Left colon (tissue), 2 donors: Measurements from ENCODE around the gene GPR132. TPM values are rescaled to one million over a fixed set of nuclear protein-coding genes. Genes with fewer than 3 reads are reported as not detected.
A peak's percentile ranks its signal among the peaks of the same experiment; 100 is the strongest.

Experiments used
- ATAC-seq: fragments of 200-7000 bp; cut with Tn5 transposase; one replicate; pipeline ENCODE4 v1.9.1; 2020; ENCODE audit warnings: mild to moderate bottlenecking, moderate library complexity
- DNase-seq, 2 donors: peaks; one replicate each; pipeline ENCODE4 v3.0.0-alpha.2; 2020
- intact Hi-C, 2 donors: fragments of 100-400 bp; cut with DNase I in 1 of 2; cut with micrococcal nuclease in 1 of 2; formaldehyde crosslinking; loops; one replicate each; pipeline versions ENCODE4 v1.11.2 to v1.14.0; 2022; cut with DNase I, micrococcal nuclease
- total RNA-seq, 2 donors: library from RNA; stranded (reverse); fragmentation: NEBNext Ultra II Directional; extraction: Animal tissue kit (Norgen Biotek cat#: 25700); gene quantifications; one replicate each; pipeline ENCODE4 v1.2.1, GENCODE V29; 2021
- donor health status: DM: no; HTN: no; CAD: no.
- donor health status: DM: yes; HTN: yes; CAD: no.

The GPR132 gene
- total RNA-seq, 2 donors from 2014 or later: 0.73 to 3.4 TPM

DNA sequence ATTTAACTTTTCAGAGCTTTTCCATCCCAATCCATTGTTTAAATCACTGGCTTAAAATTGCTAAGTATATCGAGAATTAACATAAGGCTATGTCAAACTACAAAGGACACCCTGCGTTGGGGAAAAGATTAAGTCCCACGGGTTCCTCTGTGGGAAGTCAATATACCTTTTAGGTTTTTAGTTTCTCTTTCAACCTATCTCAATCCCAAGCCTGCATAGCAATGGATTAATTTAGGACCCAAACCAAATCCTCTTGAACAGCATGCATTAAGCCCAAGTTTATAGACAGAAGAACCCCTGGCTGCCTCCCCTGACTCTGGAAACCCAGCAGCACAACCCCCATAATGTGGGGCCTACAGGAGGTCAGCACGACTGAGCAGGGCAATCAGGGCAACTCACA lies 50.6 kb downstream of the GPR132 start:
- intact Hi-C loops: no loop called here
- no peak for ATAC-seq
- no peak for DNase-seq

DNA sequence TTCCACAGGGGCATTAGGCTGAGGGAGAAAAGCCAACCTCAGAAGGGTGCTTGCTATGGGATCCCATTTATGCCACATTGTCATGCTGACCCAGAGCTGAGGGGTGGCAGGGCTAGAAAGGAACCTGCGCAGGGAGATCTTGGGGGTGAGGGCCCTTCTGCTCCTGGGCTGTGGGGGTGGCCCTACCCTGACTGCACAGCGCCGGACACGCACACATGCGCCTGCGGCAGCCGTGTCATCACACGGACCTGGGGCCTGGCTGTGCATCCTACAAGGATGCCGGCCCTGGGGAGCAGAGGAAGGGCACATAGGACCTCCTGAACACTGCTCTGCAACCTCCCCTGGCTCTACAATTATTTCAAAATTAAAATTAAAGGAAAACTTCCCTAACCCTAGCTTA lies 51.2 kb downstream of the GPR132 start:
- DNase-seq: no peak
- no peak for ATAC-seq
- intact Hi-C loops: no loop called here

DNA sequence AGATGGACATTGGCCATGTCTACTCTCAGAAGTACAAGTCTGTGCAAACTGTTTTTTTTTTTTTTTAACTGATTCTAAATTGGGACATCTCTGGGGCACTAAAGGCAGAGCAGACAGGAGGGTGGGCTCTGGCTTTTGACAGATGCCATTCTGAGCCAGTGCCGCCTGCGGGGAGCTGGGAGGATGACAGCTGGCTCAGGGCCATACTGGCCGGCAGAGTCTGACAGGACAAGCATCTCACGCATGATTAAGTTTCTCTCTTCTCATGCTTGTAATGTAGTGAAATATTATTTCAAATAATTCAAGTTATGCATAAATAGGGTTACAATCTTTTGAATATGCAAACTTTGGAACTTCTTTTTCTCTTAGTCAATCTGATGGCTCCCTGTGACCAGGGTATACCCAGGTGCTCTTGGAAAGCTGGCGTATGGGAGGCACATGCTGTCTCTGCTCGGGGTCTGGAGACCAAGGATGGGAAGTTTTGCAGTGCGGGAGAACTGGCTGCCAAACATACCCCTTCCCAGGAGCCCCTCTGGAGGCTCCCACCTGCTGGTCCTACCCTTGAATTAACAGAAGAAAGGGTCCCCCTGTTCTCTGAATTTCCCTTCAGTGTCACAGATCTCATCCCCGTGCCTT lies 52.0 kb downstream of the GPR132 start:
- no peak for ATAC-seq
- no peak for DNase-seq
- intact Hi-C loops: no loop called here

DNA sequence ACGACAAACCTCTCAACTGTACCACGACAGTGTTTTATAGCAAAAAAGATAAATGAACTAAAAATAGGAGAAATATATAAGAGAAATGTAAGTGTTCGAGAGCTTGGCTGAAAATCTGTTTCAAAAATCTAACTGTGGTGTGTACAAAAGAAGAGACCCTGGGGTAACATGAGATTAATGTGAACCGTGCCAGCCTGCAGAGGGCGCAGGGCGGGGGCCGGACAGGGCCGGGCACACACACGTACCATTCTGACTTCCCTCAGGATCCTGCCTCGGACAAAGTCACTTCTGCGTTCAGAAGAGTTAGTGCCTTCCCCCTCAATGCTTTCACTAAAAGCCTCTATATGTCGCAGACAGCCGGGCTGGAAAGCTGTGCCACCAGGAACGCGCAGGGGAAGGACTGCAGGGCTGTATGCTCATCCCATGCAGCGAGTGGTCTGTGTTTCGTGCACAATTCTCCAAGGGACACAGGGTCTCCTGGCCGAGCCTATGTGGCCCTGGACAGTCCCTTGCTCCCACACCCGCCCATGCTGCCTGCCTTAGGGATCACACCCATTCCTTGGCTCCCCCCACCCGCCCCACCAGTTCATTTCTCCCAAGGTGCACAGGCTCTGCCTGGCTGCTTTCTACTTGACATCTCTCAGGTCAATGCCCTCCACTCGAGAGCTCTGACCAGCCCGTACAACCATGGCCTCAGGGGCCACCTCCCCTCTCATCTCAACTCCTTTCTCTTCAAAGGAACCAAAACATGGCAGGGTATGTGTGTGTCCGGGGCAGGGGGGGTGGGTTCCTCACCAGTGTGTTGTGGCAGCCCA lies 52.9 kb downstream of the GPR132 start:
- DNase-seq (peak in 1 of 2 donors; percentile 53), ATAC-seq (peak; percentile 71)
- intact Hi-C loops: no loop called here

DNA sequence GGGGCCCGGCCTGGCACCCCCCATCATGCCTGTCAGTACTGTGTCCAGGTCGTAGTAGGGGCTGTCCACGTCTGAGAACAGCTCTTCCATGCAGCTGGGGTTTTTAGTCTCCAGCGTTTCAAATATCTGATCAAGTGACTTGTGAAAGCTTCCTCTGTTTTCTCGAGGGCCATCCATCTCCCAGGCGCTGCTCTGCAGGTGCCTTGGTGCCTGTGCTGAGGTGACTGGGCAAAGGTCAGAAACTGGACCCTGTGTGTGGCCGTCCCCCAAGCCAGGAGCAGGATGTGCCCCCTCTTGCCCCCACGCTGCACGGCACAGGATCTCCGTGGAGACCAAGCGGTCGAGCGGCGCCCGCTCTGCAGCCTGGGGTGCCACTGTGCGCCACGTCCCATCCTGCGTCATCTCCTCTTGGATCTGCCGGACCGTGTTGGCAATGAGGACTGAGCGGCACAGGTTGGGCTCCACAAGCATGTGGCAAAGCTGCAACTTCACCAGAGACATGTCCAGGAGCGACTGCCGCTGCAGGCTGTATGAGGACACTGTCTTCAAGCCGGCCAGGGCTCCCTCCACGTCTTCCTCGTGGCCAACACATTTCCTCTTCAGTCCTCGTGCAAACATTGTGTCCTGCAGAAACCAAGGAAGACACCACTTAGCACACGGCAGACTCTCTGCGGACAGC lies 53.8 kb downstream of the GPR132 start:
- intact Hi-C loops: no loop called here
- no peak for DNase-seq

DNA sequence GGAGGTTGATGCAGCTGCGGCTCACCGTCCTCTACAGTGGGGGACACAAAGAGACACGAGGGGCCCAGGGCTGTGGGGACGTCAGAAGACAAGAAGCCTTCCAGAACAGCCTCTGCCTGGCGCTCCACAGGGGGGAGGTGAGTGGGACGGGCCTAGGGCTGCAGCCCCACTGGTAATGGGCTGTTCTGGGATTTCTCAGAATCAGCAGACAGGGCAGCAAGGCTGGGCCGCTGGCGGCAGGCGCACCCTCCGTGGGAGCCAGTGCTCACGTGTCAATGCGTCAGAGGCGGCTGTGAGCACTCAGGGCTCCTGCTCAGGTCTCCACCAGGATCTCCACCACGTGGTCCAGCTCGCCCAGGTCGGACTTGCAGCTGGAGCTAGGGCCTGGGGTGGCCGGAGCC lies 54.3 kb downstream of the GPR132 start:
- DNase-seq (peak in 1 of 2 donors; percentile 56), ATAC-seq (no peak)
- intact Hi-C loops: no loop called here

More for the DNA sequence above, 53.8 kb downstream of the GPR132 start:
- ATAC-seq: no peak

DNA sequence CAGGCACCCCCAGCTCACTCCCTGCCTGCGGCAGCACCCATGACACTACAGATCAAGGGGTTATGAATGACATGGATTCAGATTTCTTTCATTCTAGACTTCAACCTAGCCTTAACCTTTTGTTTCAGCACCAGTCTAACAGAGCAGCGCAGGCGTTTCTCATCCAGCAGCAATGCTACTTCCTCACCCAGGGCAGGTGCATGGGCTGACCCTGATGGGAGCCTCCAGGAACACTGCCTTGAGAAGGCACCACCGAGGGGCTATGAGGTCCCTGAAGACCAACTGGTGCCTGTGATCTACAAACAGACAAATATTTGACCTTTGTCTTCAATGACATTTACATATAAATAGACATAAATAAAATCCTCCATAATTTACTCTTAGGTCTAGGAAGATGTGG lies 55.1 kb downstream of the GPR132 start:
- no peak for DNase-seq
- intact Hi-C loops: no loop called here
- no peak for ATAC-seq

DNA sequence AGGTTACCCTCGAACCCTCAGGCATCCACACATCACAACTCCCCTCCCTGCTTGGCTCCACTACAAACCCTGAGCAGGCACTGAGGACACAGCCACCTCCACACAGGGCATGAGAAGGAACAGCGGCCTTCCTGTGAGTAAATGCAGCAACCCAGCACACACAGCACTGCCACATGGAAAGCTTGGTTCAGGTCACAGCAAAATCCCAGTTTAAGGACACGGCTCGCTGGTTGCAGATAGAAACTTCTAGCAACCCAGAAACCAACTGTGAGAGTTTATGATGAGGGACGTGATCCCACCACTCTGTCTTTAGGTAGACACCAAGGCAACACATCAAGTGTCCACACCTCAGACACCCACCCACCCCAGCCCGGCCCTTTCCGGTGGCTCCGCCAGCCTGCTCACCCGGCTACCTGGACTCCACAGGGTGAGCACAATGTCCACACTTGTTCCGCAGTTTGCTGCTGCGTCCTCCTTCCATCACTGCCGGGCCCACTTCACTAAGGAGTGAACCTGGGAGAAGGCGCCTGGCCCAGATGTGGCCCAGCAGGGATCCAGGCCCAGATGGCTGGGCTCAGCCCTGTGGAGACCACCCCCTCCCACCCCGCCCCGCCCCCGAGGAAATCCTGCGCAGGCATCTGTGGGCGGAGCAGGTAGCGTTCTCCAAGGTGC lies 57.5 kb downstream of the GPR132 start:
- ATAC-seq (no peak), DNase-seq (no peak)
- intact Hi-C loops: no loop called here

DNA sequence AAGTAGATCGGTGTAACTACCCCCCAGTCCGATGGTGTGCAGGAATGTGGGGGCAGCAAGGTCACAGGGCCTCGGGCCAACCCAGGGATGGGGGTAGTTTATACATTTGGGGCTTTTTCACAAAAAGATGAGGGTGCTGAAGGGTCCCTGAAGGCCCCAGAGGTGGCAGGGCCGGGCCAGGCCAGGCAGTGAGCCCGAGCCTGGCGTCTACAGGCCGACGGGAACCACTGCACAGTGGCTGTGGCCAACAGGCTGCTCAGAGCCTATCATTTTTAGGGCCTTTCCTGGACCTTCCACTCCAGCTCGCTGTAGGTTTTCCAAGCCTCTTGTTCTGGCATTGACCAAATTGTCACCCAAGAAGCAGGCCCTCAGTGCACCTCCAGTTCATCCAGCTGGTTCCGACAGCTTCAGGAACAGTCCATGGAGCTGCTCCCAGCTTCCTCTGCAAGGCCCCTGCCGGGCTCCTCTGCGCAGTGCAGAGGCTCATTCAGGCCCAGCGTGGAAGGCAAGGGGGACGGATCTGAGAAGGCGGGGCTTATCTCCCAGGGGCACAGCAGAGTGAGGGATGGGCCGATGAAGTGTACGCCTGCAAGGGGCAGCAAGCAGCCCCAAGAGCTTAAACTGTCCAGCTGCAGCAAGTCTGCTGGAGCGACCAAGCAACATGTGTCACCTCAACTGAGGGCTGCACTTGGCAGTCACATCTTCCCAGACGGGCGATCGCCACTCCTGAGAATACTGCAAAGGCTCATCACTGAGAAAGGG lies 58.2 kb downstream of the GPR132 start:
- intact Hi-C loops: no loop called here
- no peak for ATAC-seq
- no peak for DNase-seq

DNA sequence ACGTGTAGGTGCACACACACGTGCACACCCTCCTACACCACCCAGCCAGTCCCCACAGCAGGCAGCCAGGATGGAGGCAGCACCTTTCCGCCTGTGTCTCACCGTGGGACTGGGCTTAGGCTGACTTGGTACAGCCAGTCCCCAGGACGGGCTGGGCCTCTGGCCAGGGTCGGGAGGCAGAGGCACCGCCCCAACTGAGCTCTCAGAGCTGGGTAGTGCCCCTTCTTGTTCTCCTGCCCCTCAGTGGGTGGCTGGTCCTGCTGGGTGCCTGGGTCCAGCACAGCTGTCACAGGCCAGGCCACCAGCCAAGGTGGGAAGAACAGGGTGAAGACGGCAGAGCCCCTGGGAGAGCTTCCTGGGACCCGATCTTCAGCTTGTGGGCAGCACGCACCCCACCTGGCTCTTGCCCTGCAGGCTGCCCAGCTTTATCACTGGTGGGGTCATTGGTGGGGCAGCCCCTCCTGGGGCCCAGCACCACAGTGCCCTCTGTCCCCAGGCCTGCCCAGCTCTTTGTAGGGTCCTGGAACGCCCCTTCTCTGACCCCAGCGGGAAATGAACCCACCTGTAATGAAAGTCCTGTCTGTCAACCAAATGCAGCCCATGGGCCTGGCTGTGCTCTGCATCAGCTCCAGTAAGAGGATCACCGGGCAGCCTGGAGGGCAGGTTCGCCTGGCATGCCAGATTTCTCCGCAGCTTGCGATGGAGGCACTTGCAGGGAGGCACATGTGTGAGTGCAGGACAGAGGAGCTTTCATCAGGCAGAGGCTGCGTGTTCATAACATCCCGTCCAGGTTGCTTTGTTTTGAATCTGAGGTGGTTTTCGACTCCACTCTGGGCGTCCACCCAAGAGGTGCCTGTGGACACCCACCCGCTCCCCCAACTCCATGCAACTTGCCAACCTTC lies 59.0 kb downstream of the GPR132 start:
- DNase-seq: no peak
- intact Hi-C loops: no loop called here
- peak; percentile 19 for ATAC-seq

DNA sequence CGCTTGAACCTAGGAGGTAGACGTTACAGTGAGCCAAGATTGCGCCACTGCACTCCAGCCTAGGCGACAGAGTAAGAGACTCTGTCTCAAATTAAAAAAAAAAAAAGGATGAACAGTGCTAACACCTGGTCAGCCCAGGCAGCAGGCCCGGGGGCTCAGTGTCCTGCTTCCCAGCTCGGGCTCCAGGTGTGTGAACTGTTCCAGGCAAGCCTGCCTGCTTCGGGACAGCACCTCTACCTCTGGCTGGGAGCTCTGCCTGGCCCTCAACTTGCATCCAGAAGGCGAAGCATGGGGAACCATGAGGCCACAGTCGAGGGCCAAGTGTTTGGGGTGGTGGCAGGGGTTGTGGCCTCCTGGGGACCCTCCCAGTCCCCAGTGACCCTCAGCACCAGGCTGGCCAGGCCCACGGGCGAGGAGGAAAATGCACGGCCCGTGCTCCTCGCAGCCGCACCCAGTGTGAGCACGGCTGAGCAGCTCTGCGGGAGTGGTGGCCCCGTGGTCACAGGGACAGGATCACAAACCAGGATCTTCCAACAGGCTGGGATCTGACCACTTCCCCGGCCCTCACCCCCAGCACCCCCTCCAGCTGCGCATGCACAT lies 59.8 kb downstream of the GPR132 start:
- intact Hi-C loops: no loop called here
- DNase-seq (no peak), ATAC-seq (peak; percentile 26)

Other genes with a start within 250 kb of the GPR132 start
- 10 to 100 TPM; 76.4 to 89.3 TPM for gene CEP170B, start 200.2 kb downstream of the GPR132 start, total RNA-seq
- 1 to 10 TPM in 1 of 2 donors, not detected in 1; 2.2 TPM for gene PLD4, start 140.6 kb downstream of the GPR132 start, total RNA-seq
- 10 to 100 TPM in 1 of 2 donors, 1 to 10 TPM in 1; 3.2 to 23.4 TPM for gene AHNAK2, start 87.1 kb downstream of the GPR132 start, total RNA-seq
- 1 to 10 TPM; 4.2 to 6.5 TPM for gene CLBA1, start 79.6 kb downstream of the GPR132 start, total RNA-seq
- gene CDCA4, start 44.3 kb downstream of the GPR132 start, total RNA-seq: 1 to 10 TPM; 5.2 to 6.5 TPM
- gene JAG2, start 103.3 kb upstream of the GPR132 start, total RNA-seq: 10 to 100 TPM in 1 of 2 donors, 1 to 10 TPM in 1; 7.6 to 11.9 TPM
- gene NUDT14, start 115.9 kb upstream of the GPR132 start, total RNA-seq: 10 to 100 TPM; 45.6 to 56.8 TPM
- gene BTBD6, start 183.1 kb upstream of the GPR132 start, total RNA-seq: 10 to 100 TPM; 52.5 to 53.6 TPM
- gene BRF1, start 235.6 kb upstream of the GPR132 start, total RNA-seq: 10 to 100 TPM; 29.9 to 35.1 TPM
- gene PACS2, start 249.3 kb upstream of the GPR132 start, total RNA-seq: 10 to 100 TPM; 54.8 to 67.5 TPM